Loucy (cell line): ENCODE data around the gene MAGEA6.
"Not testable (repeated sequence)": the region's sequence is repeated elsewhere in the genome, so short reads cannot be mapped to it uniquely, and the experiment has no call there.

Source experiments
- H2AFZ ChIP-seq: fragments of 200-600 bp; sonication (generic); 2 replicates; pipeline ENCODE4 v1.6.0; 2016; ENCODE audit warnings: antibody characterized with exemption, mild to moderate bottlenecking, low read length, moderate library complexity
- H3F3A ChIP-seq: fragments of 200-600 bp; 2 replicates; pipeline ENCODE4 v1.6.0; 2016; ENCODE audit warnings: antibody characterized with exemption, low read depth, mild to moderate bottlenecking
- H3K27me3 ChIP-seq: fragments of 200-600 bp; sonication (generic); 2 replicates; pipeline ENCODE4 v1.6.1; 2014; ENCODE audit warnings: low read length, mild to moderate bottlenecking; ENCODE audit not compliant: insufficient read depth, poor library complexity, severe bottlenecking
- H3K36me3 ChIP-seq: fragments of 200-600 bp; sonication (generic); 2 replicates; pipeline ENCODE4 v1.6.1; 2016; ENCODE audit warnings: low read length; ENCODE audit not compliant: insufficient read depth
- H3K4me1 ChIP-seq: fragments of 200-600 bp; sonication (generic); 2 replicates; pipeline ENCODE4 v1.5.1; 2014; ENCODE audit warnings: low read length, mild to moderate bottlenecking; ENCODE audit not compliant: insufficient read depth, poor library complexity, severe bottlenecking
- H3K4me2 ChIP-seq: fragments of 200-600 bp; sonication (generic); 2 replicates; pipeline ENCODE4 v1.6.0; 2014; ENCODE audit warnings: antibody characterized with exemption, low read length, low read depth, mild to moderate bottlenecking; ENCODE audit not compliant: poor library complexity, severe bottlenecking
- H3K4me3 ChIP-seq: fragments of 200-600 bp; sonication (generic); 2 replicates; pipeline ENCODE4 v1.5.1; 2014; ENCODE audit warnings: low read length, mild to moderate bottlenecking, mixed read lengths; ENCODE audit not compliant: poor library complexity, severe bottlenecking
- H3K79me2 ChIP-seq: fragments of 200-600 bp; sonication (generic); 2 replicates; pipeline ENCODE4 v1.6.1; 2014; ENCODE audit warnings: low read length; ENCODE audit not compliant: insufficient read depth
- H3K9ac ChIP-seq: fragments of 200-600 bp; sonication (generic); 2 replicates; pipeline ENCODE4 v1.6.0; 2014; ENCODE audit warnings: mild to moderate bottlenecking, low read depth, low read length, moderate library complexity; ENCODE audit not compliant: poor library complexity, severe bottlenecking
- H3K9me2 ChIP-seq: fragments of 200-600 bp; sonication (generic); replicated peaks from 2 replicates; pipeline ENCODE4 v1.6.1; 2016; ENCODE audit warnings: low read depth, low read length, mixed read lengths
- H3K9me3 ChIP-seq: fragments of 200-600 bp; sonication (generic); 2 replicates; pipeline ENCODE4 v1.6.1; 2014; ENCODE audit warnings: mild to moderate bottlenecking, antibody characterized with exemption, low read length, low read depth; ENCODE audit not compliant: insufficient read depth
- H4K20me1 ChIP-seq: fragments of 200-600 bp; sonication (generic); 2 replicates; pipeline ENCODE4 v1.6.0; 2014; ENCODE audit warnings: antibody characterized with exemption, low read length, mild to moderate bottlenecking; ENCODE audit not compliant: insufficient read depth, poor library complexity, severe bottlenecking
- EZH2phosphoT487 ChIP-seq: fragments of 200-600 bp; IDR thresholded peaks from 2 replicates; pipeline ENCODE4 v1.6.1; 2018; ENCODE audit warnings: antibody characterized with exemption, mild to moderate bottlenecking, moderate library complexity, borderline replicate concordance
- TF ChIP-seq, protein P1 (sequence below): fragments of 200-600 bp; sonication (generic); conservative IDR thresholded peaks from 2 replicates; pipeline ENCODE4 v1.5.1; 2014; ENCODE audit warnings: mild to moderate bottlenecking, antibody characterized with exemption, low read length

The MAGEA6 gene

DNA sequence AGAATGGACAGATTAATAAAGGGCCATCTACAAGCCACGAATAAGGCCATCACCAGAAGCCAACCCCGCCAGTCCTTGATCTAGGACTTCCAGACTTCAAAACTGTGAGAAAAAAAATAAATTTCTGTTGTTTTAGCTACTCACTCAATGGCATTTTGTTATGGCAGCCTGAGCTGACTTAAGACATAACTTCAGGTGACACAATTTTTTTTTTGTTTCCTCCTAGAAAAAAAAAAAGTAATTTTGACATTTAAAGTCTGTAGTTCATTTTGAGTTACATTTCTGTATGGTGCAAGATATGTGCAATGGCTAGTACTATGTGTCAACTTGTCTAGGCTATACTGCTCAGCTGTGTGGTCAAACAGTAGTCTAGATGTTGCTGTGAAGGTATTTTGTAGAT is 10.6 kb downstream of the MAGEA6 start, which contains the start of gene CSAG3:
Gene CSAG3, plus strand, starts transcription at position 301 of the 400 bp plus-strand sequence.
- not testable (repeated sequence) for H3K36me3 ChIP-seq, H3K27me3 ChIP-seq, H3K9me3 ChIP-seq, H3K4me2 ChIP-seq, H3K79me2 ChIP-seq, H3K4me1 ChIP-seq, H4K20me1 ChIP-seq, H3K9ac ChIP-seq, H3F3A ChIP-seq, H3K9me2 ChIP-seq, H3K4me3 ChIP-seq, H2AFZ ChIP-seq

DNA sequence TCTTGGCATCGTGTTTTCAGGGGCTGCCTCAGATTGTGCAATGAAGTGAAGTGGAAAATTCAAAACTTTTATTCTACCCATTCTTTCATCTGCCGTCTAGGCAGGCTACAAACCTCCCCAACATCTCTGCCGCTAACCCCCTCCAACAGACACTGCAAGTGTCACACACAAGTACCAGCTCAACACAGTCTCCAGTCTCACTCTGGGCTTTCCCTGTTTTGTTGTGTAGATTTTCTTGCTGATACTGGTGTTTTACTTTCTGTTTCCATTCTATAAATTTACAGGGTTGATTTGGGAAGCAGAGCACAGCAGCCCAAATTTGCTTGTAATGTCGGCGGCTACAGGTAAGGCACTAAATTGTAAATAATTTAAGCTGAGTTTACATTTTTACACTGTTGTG is 14.6 kb downstream of the MAGEA6 start:
- not testable (repeated sequence) for H3K4me3 ChIP-seq, H3K9me3 ChIP-seq, H3K79me2 ChIP-seq, H3K4me1 ChIP-seq, H3K27me3 ChIP-seq, H3K36me3 ChIP-seq, H3F3A ChIP-seq, H3K4me2 ChIP-seq, H3K9ac ChIP-seq, H3K9me2 ChIP-seq, H4K20me1 ChIP-seq, H2AFZ ChIP-seq

DNA sequence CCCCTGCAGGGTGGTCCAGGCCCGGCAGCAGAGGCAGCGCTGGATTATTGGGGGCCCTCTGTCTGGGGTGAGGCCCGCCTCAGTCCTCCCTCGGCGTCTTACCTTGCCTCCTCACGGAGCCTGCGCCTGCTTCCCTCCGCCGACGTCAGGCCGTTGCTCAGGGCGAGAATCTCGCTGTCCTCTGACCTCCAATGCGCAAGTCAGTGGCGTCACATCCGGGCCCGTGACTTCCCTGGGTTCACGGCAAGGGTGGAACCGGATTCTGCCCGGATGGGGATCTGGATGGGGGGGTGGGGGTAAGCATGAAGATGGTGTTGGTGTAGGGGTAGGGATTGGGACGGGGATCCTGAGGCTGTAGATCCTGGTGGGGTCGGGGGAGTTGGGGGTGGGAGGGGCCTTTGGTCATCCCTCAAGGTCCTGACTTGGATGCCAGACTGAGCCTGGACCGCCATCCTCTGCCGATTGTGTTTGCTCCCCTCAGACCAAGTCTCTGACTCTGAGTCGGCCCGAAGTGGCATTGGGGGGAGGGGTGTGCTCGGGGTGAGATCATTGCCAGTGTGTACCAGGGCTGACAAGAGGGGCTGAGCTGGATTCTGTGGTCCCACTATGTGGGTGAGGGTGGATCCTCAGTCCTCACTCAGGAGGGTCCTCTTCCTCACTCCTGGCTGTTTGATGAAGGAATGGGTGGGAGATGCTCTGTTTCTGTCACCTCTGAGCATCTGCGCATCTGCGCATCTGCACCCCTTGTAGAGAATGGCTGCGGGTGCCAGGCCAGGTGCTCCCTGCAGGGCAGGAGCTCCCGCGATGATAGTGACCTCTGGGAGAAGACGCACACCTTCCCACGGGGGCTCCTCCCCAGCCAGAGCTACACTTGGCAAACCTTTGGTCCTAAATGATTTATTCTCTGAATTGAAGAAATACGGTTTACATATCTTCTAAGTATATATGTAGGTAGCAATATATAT is 15.5 kb downstream of the MAGEA6 start, which contains the start of gene MAGEA2:
Gene MAGEA2, minus strand, starts transcription at position 157 of the 965 bp plus-strand sequence. CDS start 2,479 bp downstream, outside the sequence.
- H3K9me2 ChIP-seq, H3K4me2 ChIP-seq, H3K4me1 ChIP-seq, H4K20me1 ChIP-seq, H3K4me3 ChIP-seq, H3K9ac ChIP-seq, H3K79me2 ChIP-seq, H3K27me3 ChIP-seq, H2AFZ ChIP-seq, H3F3A ChIP-seq, H3K36me3 ChIP-seq, H3K9me3 ChIP-seq: not testable (repeated sequence)

DNA sequence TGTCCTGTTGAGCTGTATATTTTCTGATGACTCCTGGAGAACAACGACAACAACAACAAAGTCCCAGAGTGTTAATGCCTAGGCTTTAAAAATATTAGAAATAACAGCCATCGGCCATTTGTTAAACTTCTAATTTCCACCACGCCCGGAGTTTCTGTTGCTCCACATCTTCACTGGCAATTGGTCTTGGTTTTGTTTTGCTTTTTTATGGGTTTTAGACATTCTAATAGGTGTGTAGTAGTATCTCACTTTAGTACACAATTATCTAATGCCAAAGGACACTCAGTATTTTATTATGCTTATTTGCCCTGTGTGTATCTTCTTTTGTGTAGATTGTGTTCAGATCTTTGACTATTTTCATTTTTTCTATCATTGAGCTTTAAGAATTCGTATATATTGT is 30.9 kb downstream of the MAGEA6 start:
- no peaks in the 10 kb centered on the region for H3K9me3 ChIP-seq
- H3K4me1 ChIP-seq, result no peaks in the 10 kb centered on the region
- H2AFZ ChIP-seq, result no peak overlapping the region
- TF ChIP-seq EZH2phosphoT487, result no peak
- TF ChIP-seq, protein P1, sequence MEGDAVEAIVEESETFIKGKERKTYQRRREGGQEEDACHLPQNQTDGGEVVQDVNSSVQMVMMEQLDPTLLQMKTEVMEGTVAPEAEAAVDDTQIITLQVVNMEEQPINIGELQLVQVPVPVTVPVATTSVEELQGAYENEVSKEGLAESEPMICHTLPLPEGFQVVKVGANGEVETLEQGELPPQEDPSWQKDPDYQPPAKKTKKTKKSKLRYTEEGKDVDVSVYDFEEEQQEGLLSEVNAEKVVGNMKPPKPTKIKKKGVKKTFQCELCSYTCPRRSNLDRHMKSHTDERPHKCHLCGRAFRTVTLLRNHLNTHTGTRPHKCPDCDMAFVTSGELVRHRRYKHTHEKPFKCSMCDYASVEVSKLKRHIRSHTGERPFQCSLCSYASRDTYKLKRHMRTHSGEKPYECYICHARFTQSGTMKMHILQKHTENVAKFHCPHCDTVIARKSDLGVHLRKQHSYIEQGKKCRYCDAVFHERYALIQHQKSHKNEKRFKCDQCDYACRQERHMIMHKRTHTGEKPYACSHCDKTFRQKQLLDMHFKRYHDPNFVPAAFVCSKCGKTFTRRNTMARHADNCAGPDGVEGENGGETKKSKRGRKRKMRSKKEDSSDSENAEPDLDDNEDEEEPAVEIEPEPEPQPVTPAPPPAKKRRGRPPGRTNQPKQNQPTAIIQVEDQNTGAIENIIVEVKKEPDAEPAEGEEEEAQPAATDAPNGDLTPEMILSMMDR, result no peak
- H3K9me2 ChIP-seq, result no peaks in the 10 kb centered on the region
- no peak overlapping the region for H3K4me3 ChIP-seq
- no peak overlapping the region for H3K9ac ChIP-seq
- no peak overlapping the region for H3K4me2 ChIP-seq
- no peaks in the 10 kb centered on the region for H3K27me3 ChIP-seq
- H3K36me3 ChIP-seq, result no peaks in the 10 kb centered on the region
- H3K79me2 ChIP-seq, result no peaks in the 10 kb centered on the region
- no peaks in the 10 kb centered on the region for H3F3A ChIP-seq
- H4K20me1 ChIP-seq, result no peaks in the 10 kb centered on the region

DNA sequence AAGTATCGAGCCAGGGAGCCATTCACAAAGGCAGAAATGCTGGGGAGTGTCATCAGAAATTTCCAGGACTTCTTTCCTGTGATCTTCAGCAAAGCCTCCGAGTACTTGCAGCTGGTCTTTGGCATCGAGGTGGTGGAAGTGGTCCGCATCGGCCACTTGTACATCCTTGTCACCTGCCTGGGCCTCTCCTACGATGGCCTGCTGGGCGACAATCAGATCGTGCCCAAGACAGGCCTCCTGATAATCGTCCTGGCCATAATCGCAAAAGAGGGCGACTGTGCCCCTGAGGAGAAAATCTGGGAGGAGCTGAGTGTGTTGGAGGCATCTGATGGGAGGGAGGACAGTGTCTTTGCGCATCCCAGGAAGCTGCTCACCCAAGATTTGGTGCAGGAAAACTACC is 33.0 kb downstream of the MAGEA6 start:
- not testable (repeated sequence) for H3K9me3 ChIP-seq, H3K36me3 ChIP-seq, H3K9me2 ChIP-seq, H3K4me3 ChIP-seq, H3F3A ChIP-seq, H3K9ac ChIP-seq, H4K20me1 ChIP-seq, H3K27me3 ChIP-seq, H3K79me2 ChIP-seq, H3K4me1 ChIP-seq, H2AFZ ChIP-seq, H3K4me2 ChIP-seq
